IgD-negative memory B cell (primary cell): ENCODE data around the gene PIP4K2A. TPM values are rescaled to one million over a fixed set of nuclear protein-coding genes. Genes with fewer than 3 reads are reported as not detected.
A peak's percentile ranks its signal among the peaks of the same experiment; 100 is the strongest.
"Not testable (repeated sequence)": the region's sequence is repeated elsewhere in the genome, so short reads cannot be mapped to it uniquely, and the experiment has no call there.

ENCODE experiments used
- H3K27ac Mint-ChIP-seq, 3 donors: one replicate each; pipeline ENCODE4 v1.8.0; 2020 to 2022; ENCODE audit warnings: mild to moderate bottlenecking in 3 of 3, mixed read lengths in 3 of 3, moderate library complexity in 1 of 3
- H3K27me3 Mint-ChIP-seq: one replicate; pipeline ENCODE4 v1.8.0; 2021; ENCODE audit warnings: mixed read lengths
- H3K36me3 Mint-ChIP-seq: one replicate; pipeline ENCODE4 v1.8.0; 2020; ENCODE audit warnings: mild to moderate bottlenecking, mixed read lengths
- H3K4me1 Mint-ChIP-seq, 3 donors: one replicate each; pipeline ENCODE4 v1.8.0; 2020 to 2022; ENCODE audit warnings: mixed read lengths in 3 of 3, mild to moderate bottlenecking in 1 of 3
- H3K4me3 Mint-ChIP-seq, 4 donors: one replicate each; pipeline ENCODE4 v1.8.0; 2020 to 2022; ENCODE audit warnings: mild to moderate bottlenecking in 4 of 4, mixed read lengths in 4 of 4, moderate library complexity in 3 of 4
- H3K9me3 Mint-ChIP-seq, 3 donors: one replicate each; pipeline ENCODE4 v1.8.0; 2020 to 2021; ENCODE audit warnings: mixed read lengths in 3 of 3, mild to moderate bottlenecking in 1 of 3
- polyA plus RNA-seq: library from polyadenylated mRNA; unstranded; fragments of 300-500 nt; fragmentation: Illumina TruSeq; gene quantifications from one replicate; pipeline ENCODE4 v1.2.3, GENCODE V29; 2021

PIP4K2A gene
- polyA plus RNA-seq, 1 donor from 2014 or later: 43.2 TPM

GRCh38 chr10:22514414-22514758, 200.0 kb downstream of the PIP4K2A start:
- peaks cover 12% of the 10 kb centered on the region for H3K27me3 Mint-ChIP-seq
- H3K9me3 Mint-ChIP-seq, H3K4me3 Mint-ChIP-seq, H3K4me1 Mint-ChIP-seq, H3K36me3 Mint-ChIP-seq, H3K27ac Mint-ChIP-seq: not testable (repeated sequence)

- H3K4me3 Mint-ChIP-seq, H3K9me3 Mint-ChIP-seq, H3K4me1 Mint-ChIP-seq, H3K27ac Mint-ChIP-seq, H3K36me3 Mint-ChIP-seq: not testable (repeated sequence)
- peaks cover 12% of the 10 kb centered on the region for H3K27me3 Mint-ChIP-seq
Measured at GRCh38 chr10:22513483-22514413, 200.6 kb downstream of the PIP4K2A start.

- not testable (repeated sequence) for H3K4me3 Mint-ChIP-seq, H3K4me1 Mint-ChIP-seq, H3K36me3 Mint-ChIP-seq, H3K9me3 Mint-ChIP-seq
- Mint-ChIP-seq H3K27me3 (peaks cover 12% of the 10 kb centered on the region), H3K27ac (peak overlapping the region in 1 of 3 donors; percentile 36)
Measured at GRCh38 chr10:22512015-22512414, 202.4 kb downstream of the PIP4K2A start.

GRCh38 chr10:22508214-22508613, 206.2 kb downstream of the PIP4K2A start:
- not testable (repeated sequence) for H3K27me3 Mint-ChIP-seq, H3K9me3 Mint-ChIP-seq, H3K4me3 Mint-ChIP-seq, H3K27ac Mint-ChIP-seq, H3K36me3 Mint-ChIP-seq
- peaks cover 13 to 19% (median 13%) of the 10 kb centered on the region in 3 donors for H3K4me1 Mint-ChIP-seq

GRCh38 chr10:22505911-22506685, 208.3 kb downstream of the PIP4K2A start:
- Mint-ChIP-seq H3K27ac (no peak overlapping the region), H3K27me3 (no peaks in the 10 kb centered on the region), H3K4me1 (peaks cover 13 to 19% (median 13%) of the 10 kb centered on the region in 3 donors), H3K9me3 (peaks cover 0 to 4% (median 1%) of the 10 kb centered on the region in 3 donors), H3K4me3 (peak overlapping the region in 3 of 4 donors; percentile 45 to 88 (median 66)), H3K36me3 (no peaks in the 10 kb centered on the region)

- no peaks in the 10 kb centered on the region for H3K36me3 Mint-ChIP-seq
- peaks cover 0 to 4% (median 1%) of the 10 kb centered on the region in 3 donors for H3K9me3 Mint-ChIP-seq
- peaks cover 13 to 19% (median 13%) of the 10 kb centered on the region in 3 donors for H3K4me1 Mint-ChIP-seq
- no peaks in the 10 kb centered on the region for H3K27me3 Mint-ChIP-seq
- no peak overlapping the region for H3K27ac Mint-ChIP-seq
- no peak overlapping the region for H3K4me3 Mint-ChIP-seq
Measured at GRCh38 chr10:22504766-22505165, 209.6 kb downstream of the PIP4K2A start.

- no peak overlapping the region for H3K27ac Mint-ChIP-seq
- H3K9me3 Mint-ChIP-seq: peaks cover 0 to under 1% (median 0%) of the 10 kb centered on the region in 3 donors
- H3K4me1 Mint-ChIP-seq: peaks cover 13 to 19% (median 16%) of the 10 kb centered on the region in 3 donors
- H3K36me3 Mint-ChIP-seq: no peaks in the 10 kb centered on the region
- no peaks in the 10 kb centered on the region for H3K27me3 Mint-ChIP-seq
- H3K4me3 Mint-ChIP-seq: no peak overlapping the region
Measured at GRCh38 chr10:22503315-22504088, 210.9 kb downstream of the PIP4K2A start.

- H3K4me1 Mint-ChIP-seq: peaks cover 9 to 14% (median 14%) of the 10 kb centered on the region in 3 donors
- peaks cover 4% of the 10 kb centered on the region for H3K36me3 Mint-ChIP-seq
- no peaks in the 10 kb centered on the region for H3K9me3 Mint-ChIP-seq
- no peak overlapping the region for H3K4me3 Mint-ChIP-seq
- peaks cover 2% of the 10 kb centered on the region for H3K27me3 Mint-ChIP-seq
- peak overlapping the region in 1 of 3 donors; percentile 6 for H3K27ac Mint-ChIP-seq
Measured at GRCh38 chr10:22501863-22502262, 212.5 kb downstream of the PIP4K2A start.

- Mint-ChIP-seq H3K36me3 (peaks cover 4% of the 10 kb centered on the region), H3K9me3 (no peaks in the 10 kb centered on the region), H3K27ac (peak overlapping the region in 1 of 3 donors; percentile 6), H3K27me3 (peaks cover 2% of the 10 kb centered on the region), H3K4me3 (no peak overlapping the region), H3K4me1 (peaks cover 7 to 11% (median 10%) of the 10 kb centered on the region in 3 donors)
Measured at GRCh38 chr10:22501413-22501812, 213.0 kb downstream of the PIP4K2A start.

- H3K4me1 Mint-ChIP-seq: peaks cover under 1 to 5% (median 4%) of the 10 kb centered on the region in 3 donors
- no peak overlapping the region for H3K27ac Mint-ChIP-seq
- peaks cover 4% of the 10 kb centered on the region for H3K36me3 Mint-ChIP-seq
- no peak overlapping the region for H3K4me3 Mint-ChIP-seq
- H3K9me3 Mint-ChIP-seq: no peaks in the 10 kb centered on the region
- peaks cover 2% of the 10 kb centered on the region for H3K27me3 Mint-ChIP-seq
Measured at GRCh38 chr10:22500656-22501340, 213.6 kb downstream of the PIP4K2A start.

- not testable (repeated sequence) for H3K4me1 Mint-ChIP-seq, H3K27ac Mint-ChIP-seq
Measured at GRCh38 chr10:22499973-22500372, 214.4 kb downstream of the PIP4K2A start.

GRCh38 chr10:22495396-22495795, 219.0 kb downstream of the PIP4K2A start:
- no peaks in the 10 kb centered on the region for H3K9me3 Mint-ChIP-seq
- H3K4me1 Mint-ChIP-seq: peaks cover 4 to 9% (median 6%) of the 10 kb centered on the region in 3 donors
- H3K27ac Mint-ChIP-seq: no peak overlapping the region
- no peak overlapping the region for H3K4me3 Mint-ChIP-seq
- H3K27me3 Mint-ChIP-seq: peaks cover 4% of the 10 kb centered on the region
- H3K36me3 Mint-ChIP-seq: peaks cover 4% of the 10 kb centered on the region

More at GRCh38 chr10:22499973-22500372, 214.4 kb downstream of the PIP4K2A start:
- H3K27me3 Mint-ChIP-seq, H3K9me3 Mint-ChIP-seq, H3K36me3 Mint-ChIP-seq, H3K4me3 Mint-ChIP-seq: not testable (repeated sequence)

GRCh38 chr10:22494007-22494406, 220.4 kb downstream of the PIP4K2A start:
- Mint-ChIP-seq H3K9me3 (no peaks in the 10 kb centered on the region), H3K27ac (no peak overlapping the region), H3K4me3 (no peak overlapping the region), H3K36me3 (peaks cover 4% of the 10 kb centered on the region), H3K27me3 (peaks cover 4% of the 10 kb centered on the region), H3K4me1 (peaks cover 8 to 13% (median 12%) of the 10 kb centered on the region in 3 donors)

- H3K36me3 Mint-ChIP-seq: no peaks in the 10 kb centered on the region
- H3K27me3 Mint-ChIP-seq: peaks cover 4% of the 10 kb centered on the region
- H3K4me1 Mint-ChIP-seq: peaks cover 8 to 17% (median 12%) of the 10 kb centered on the region in 3 donors
- H3K9me3 Mint-ChIP-seq: no peaks in the 10 kb centered on the region
- peak overlapping the region in 1 of 4 donors; percentile 55 for H3K4me3 Mint-ChIP-seq
- no peak overlapping the region for H3K27ac Mint-ChIP-seq
Measured at GRCh38 chr10:22491931-22492615, 222.3 kb downstream of the PIP4K2A start.
